PC-9 (cell line): ENCODE measurements around the gene OR13H1. TPM values are rescaled to one million over a fixed set of nuclear protein-coding genes. Genes with fewer than 3 reads are reported as not detected.

Source experiments
- BruUV-seq: library from RNA; stranded (reverse); fragments of 400-500 nt; replicated peaks from 2 replicates; lab custom pipeline; 2021; lab: Mats Ljungman, UMichigan
- CTCF ChIA-PET: fragments of 300-600 bp; sonication (Branson Sonifier 250); formaldehyde crosslinking; loops from one replicate; lab custom pipeline; 2022; ENCODE audit warnings: antibody characterized with exemption; lab: Charles Lee
- POLR2A ChIA-PET: fragments of 300-600 bp; sonication (Branson Sonifier 250); formaldehyde crosslinking; loops from one replicate; lab custom pipeline; 2022; ENCODE audit warnings: antibody characterized with exemption; ENCODE audit not compliant: unreplicated experiment; lab: Charles Lee
- DNase-seq, 2 experiments: peaks; one replicate each; pipeline versions ENCODE4 v3.0.0 to v3.0.0-alpha.2; 2015 to 2022; ENCODE audit warnings: mixed read lengths in 1 of 2
- H2AFZ ChIP-seq: fragments of 200-600 bp; sonication (generic); 2 replicates; pipeline ENCODE4 v1.8.1; 2017; ENCODE audit warnings: antibody characterized with exemption
- H3F3A ChIP-seq: fragments of 200-600 bp; sonication (generic); 2 replicates; pipeline ENCODE4 v1.8.1; 2017; ENCODE audit warnings: antibody characterized with exemption, mild to moderate bottlenecking, low read depth; ENCODE audit not compliant: insufficient read depth
- H3K27ac ChIP-seq: fragments of 200-600 bp; sonication (generic); 2 replicates; pipeline ENCODE4 v1.6.1; 2016; ENCODE audit warnings: mixed run types
- H3K27me3 ChIP-seq: fragments of 200-600 bp; sonication (generic); 2 replicates; pipeline ENCODE4 v1.6.1; 2016; ENCODE audit warnings: low read depth, mixed run types; ENCODE audit not compliant: insufficient read depth
- H3K36me3 ChIP-seq: fragments of 200-600 bp; sonication (generic); 2 replicates; pipeline ENCODE4 v1.6.1; 2016; ENCODE audit warnings: low read depth, mixed run types
- H3K4me1 ChIP-seq: fragments of 200-600 bp; sonication (generic); replicated peaks from 2 replicates; pipeline ENCODE4 v1.6.1; 2016; ENCODE audit warnings: mixed run types; ENCODE audit not compliant: insufficient read depth
- H3K4me2 ChIP-seq: fragments of 200-600 bp; sonication (generic); 2 replicates; pipeline ENCODE4 v1.6.1; 2017; ENCODE audit warnings: mixed run types
- H3K4me3 ChIP-seq: fragments of 200-600 bp; sonication (generic); 2 replicates; pipeline ENCODE4 v1.6.1; 2016; ENCODE audit warnings: mixed run types
- H3K79me2 ChIP-seq: fragments of 200-600 bp; sonication (generic); 2 replicates; pipeline ENCODE4 v1.6.1; 2017; ENCODE audit warnings: low read depth, mixed run types
- H3K9me2 ChIP-seq: fragments of 200-600 bp; sonication (generic); 2 replicates; pipeline ENCODE4 v1.8.1; 2017; ENCODE audit warnings: mild to moderate bottlenecking; ENCODE audit not compliant: insufficient read depth
- H3K9me3 ChIP-seq: fragments of 200-600 bp; sonication (generic); 2 replicates; pipeline ENCODE4 v1.8.1; 2016; ENCODE audit warnings: low read depth; ENCODE audit not compliant: insufficient read depth
- H4K20me1 ChIP-seq: fragments of 200-600 bp; sonication (generic); 2 replicates; pipeline ENCODE4 v1.8.1; 2017; ENCODE audit not compliant: insufficient read depth
- CTCF ChIP-seq: fragments of 200-600 bp; sonication (generic); conservative IDR thresholded peaks from 2 replicates; pipeline ENCODE4 v1.6.1; 2017; ENCODE audit warnings: mixed run types, antibody characterized with exemption, mild to moderate bottlenecking, moderate library complexity
- EZH2 ChIP-seq: fragments of 200-600 bp; sonication (generic); IDR thresholded peaks from 2 replicates; pipeline ENCODE4 v1.8.0; 2017; ENCODE audit warnings: antibody characterized with exemption, low read depth
- intact Hi-C: fragments of 100-400 bp; cut with micrococcal nuclease; formaldehyde crosslinking; loops from one replicate; pipeline ENCODE4 v1.10.0; 2022; ENCODE audit not compliant: unreplicated experiment
- total RNA-seq: library from RNA; stranded (reverse); gene quantifications from 2 replicates; pipeline ENCODE4 v1.2.3, GENCODE V29; 2021

The OR13H1 gene
- total RNA-seq, 1 experiment from 2014 or later = not detected

DNA sequence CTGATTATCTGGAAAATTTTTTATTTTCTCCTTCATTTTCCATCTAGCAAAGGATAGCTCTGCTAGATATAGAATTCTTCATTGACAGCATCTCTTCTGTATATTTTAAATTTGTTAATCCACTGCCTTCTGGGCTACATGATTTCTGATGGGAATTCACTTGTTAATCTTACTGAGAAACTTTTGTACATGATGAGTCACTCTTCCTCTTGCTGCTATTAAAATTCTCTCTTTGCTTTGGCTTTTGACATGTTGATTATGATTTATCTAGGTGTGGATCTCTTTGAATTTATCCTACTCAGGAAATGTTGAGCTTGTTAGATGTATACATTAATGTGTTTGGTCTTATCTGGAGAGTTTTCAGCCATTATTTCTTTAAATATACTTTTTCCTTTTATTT is 27.5 kb downstream of the OR13H1 start:
- Histone ChIP-seq H3F3A (peaks cover 12% of the 10 kb centered on the region), H4K20me1 (no peaks in the 10 kb centered on the region), H2AFZ (no peak overlapping the region), H3K27ac (peak overlapping the region; percentile 42; the same call in 1 of the 2 replicates), H3K9me2 (no peaks in the 10 kb centered on the region), H3K36me3 (no peaks in the 10 kb centered on the region), H3K9me3 (no peaks in the 10 kb centered on the region), H3K4me2 (no peak overlapping the region), H3K4me1 (peaks cover 33% of the 10 kb centered on the region), H3K79me2 (0 out of 2 replicates have a peak, but pooled peaks cover 8% of the 10 kb centered on the region), H3K4me3 (no peak overlapping the region), H3K27me3 (no peaks in the 10 kb centered on the region)
- intact Hi-C loops = no loop called here
- no TSS peak for BruUV-seq
- DNase-seq = peak in 1 of 2 experiments; percentile 62
- ChIA-PET CTCF (no interaction called here), POLR2A (no interaction called here)
- no peak for TF ChIP-seq EZH2
- no peak for TF ChIP-seq CTCF

GRCh38 chrX:131572372-131573014 is 28.6 kb downstream of the OR13H1 start:
- no TSS peak for BruUV-seq
- H3K27me3 ChIP-seq = no peaks in the 10 kb centered on the region

GRCh38 chrX:131577413-131577812 is 33.5 kb downstream of the OR13H1 start:
- Histone ChIP-seq H3K9me2 (no peaks in the 10 kb centered on the region), H3K4me2 (peak overlapping the region; percentile 85), H3K4me3 (peak overlapping the region; percentile 74), H3K4me1 (peaks cover 22% of the 10 kb centered on the region), H3K36me3 (no peaks in the 10 kb centered on the region), H3K9me3 (no peaks in the 10 kb centered on the region), H3K27ac (0 out of 2 replicates have a peak overlapping the region, but pooled peaks have one; percentile 20), H3F3A (no peaks in the 10 kb centered on the region), H3K27me3 (no peaks in the 10 kb centered on the region), H3K79me2 (peaks cover 21% of the 10 kb centered on the region; the same call in 1 of the 2 replicates), H2AFZ (peak overlapping the region; percentile 79), H4K20me1 (no peaks in the 10 kb centered on the region)
- no TSS peak for BruUV-seq
- no peak for DNase-seq
- CTCF ChIA-PET = no interaction called here
- intact Hi-C loops = no loop called here
- POLR2A ChIA-PET = no interaction called here
- TF ChIP-seq EZH2 (no peak), CTCF (no peak)

More at GRCh38 chrX:131572372-131573014, 28.6 kb downstream of the OR13H1 start:
- no peak for TF ChIP-seq EZH2
- no peak for TF ChIP-seq CTCF
- Histone ChIP-seq H3K9me3 (no peaks in the 10 kb centered on the region), H3K9me2 (no peaks in the 10 kb centered on the region), H2AFZ (no peak overlapping the region), H3K36me3 (no peaks in the 10 kb centered on the region), H3F3A (peaks cover 10% of the 10 kb centered on the region; the same call in 1 of the 2 replicates), H3K4me1 (peaks cover 34% of the 10 kb centered on the region), H3K4me2 (peak overlapping the region; percentile 17; the same call in 1 of the 2 replicates), H3K4me3 (no peak overlapping the region), H3K27ac (no peak overlapping the region), H3K79me2 (peaks cover 18% of the 10 kb centered on the region; the same call in 1 of the 2 replicates), H4K20me1 (no peaks in the 10 kb centered on the region)
- intact Hi-C loops = no loop called here
- peak in 1 of 2 experiments; percentile 53 for DNase-seq
- ChIA-PET CTCF (no interaction called here), POLR2A (no interaction called here)
